Neural cell (in vitro differentiated cells): Measurements from ENCODE around the gene ZNHIT2. TPM values are rescaled to one million over a fixed set of nuclear protein-coding genes. Genes with fewer than 3 reads are reported as not detected.
A peak's percentile ranks its signal among the peaks of the same experiment; 100 is the strongest.

Experiments
- H2AFZ ChIP-seq: fragments of 200-600, 300-800 bp; sonication (generic), shearing (Covaris generic); 2 replicates; pipeline ENCODE4 v1.6.0; 2014; ENCODE audit warnings: low read depth, mild to moderate bottlenecking, antibody characterized with exemption, low read length, moderate library complexity
- H3F3A ChIP-seq: fragments of 200-600 bp; shearing (Covaris generic); 2 replicates; pipeline ENCODE4 v1.6.1; 2016; ENCODE audit warnings: mild to moderate bottlenecking, moderate library complexity, mixed read lengths, antibody characterized with exemption, low read length; ENCODE audit not compliant: insufficient read depth, poor library complexity, severe bottlenecking
- H3K27ac ChIP-seq: fragments of 200-600, 300-800 bp; sonication (generic), shearing (Covaris generic); 2 replicates; pipeline ENCODE4 v1.5.1; 2014; ENCODE audit warnings: mild to moderate bottlenecking, low read length, moderate library complexity
- H3K27me3 ChIP-seq: fragments of 300-800, 200-600 bp; sonication (generic), shearing (Covaris generic); 2 replicates; pipeline ENCODE4 v1.6.0; 2014; ENCODE audit warnings: mild to moderate bottlenecking, low read depth, low read length, moderate library complexity; ENCODE audit not compliant: insufficient read depth
- H3K36me3 ChIP-seq: fragments of 300-800, 200-600 bp; sonication (generic), shearing (Covaris generic); 2 replicates; pipeline ENCODE4 v1.5.1; 2014; ENCODE audit warnings: mild to moderate bottlenecking, antibody characterized with exemption, low read length, moderate library complexity; ENCODE audit not compliant: insufficient read depth
- H3K4me2 ChIP-seq: fragments of 300-800, 200-600 bp; sonication (generic), shearing (Covaris generic); 2 replicates; pipeline ENCODE4 v1.6.0; 2014; ENCODE audit warnings: mild to moderate bottlenecking, low read length
- H3K4me3 ChIP-seq: fragments of 300-800, 200-600 bp; sonication (generic), shearing (Covaris generic); 2 replicates; pipeline ENCODE4 v1.5.1; 2014; ENCODE audit warnings: mild to moderate bottlenecking, low read length, moderate library complexity
- H3K79me2 ChIP-seq: fragments of 200-600 bp; shearing (Covaris generic); replicated peaks from 2 replicates; pipeline ENCODE4 v1.6.0; 2014; ENCODE audit warnings: mild to moderate bottlenecking, low read length, moderate library complexity; ENCODE audit not compliant: insufficient read depth
- H3K9ac ChIP-seq: fragments of 300-800, 200-600 bp; sonication (generic), shearing (Covaris generic); 2 replicates; pipeline ENCODE4 v1.6.1; 2016; ENCODE audit warnings: mild to moderate bottlenecking, low read length, mixed read lengths
- H3K9me2 ChIP-seq: fragments of 200-600 bp; shearing (Covaris generic); 2 replicates; pipeline ENCODE4 v1.6.1; 2016; ENCODE audit warnings: mild to moderate bottlenecking, low read length, mixed read lengths; ENCODE audit not compliant: insufficient read depth
- H3K9me3 ChIP-seq: fragments of 200-600, 300-800 bp; sonication (generic), shearing (Covaris generic); 2 replicates; pipeline ENCODE4 v1.6.1; 2016; ENCODE audit warnings: mild to moderate bottlenecking, mixed run types, low read length, moderate library complexity, mixed read lengths
- H4K20me1 ChIP-seq: fragments of 200-600 bp; shearing (Covaris generic); 2 replicates; pipeline ENCODE4 v1.6.1; 2016; ENCODE audit warnings: mild to moderate bottlenecking, mixed run types; ENCODE audit not compliant: insufficient read depth
- CTCF ChIP-seq: fragments of 450-650 bp; IDR thresholded peaks from 2 replicates; pipeline ENCODE4 v1.5.1; 2014; ENCODE audit warnings: antibody characterized with exemption, mild to moderate bottlenecking, moderate library complexity; ENCODE audit not compliant: poor library complexity, severe bottlenecking
- EP300 ChIP-seq: fragments of 450-650 bp; conservative IDR thresholded peaks from 2 replicates; pipeline ENCODE4 v1.6.1; 2014; ENCODE audit warnings: antibody characterized with exemption, mild to moderate bottlenecking, moderate library complexity; ENCODE audit not compliant: poor library complexity, severe bottlenecking
- EZH2 ChIP-seq: fragments of 200-600, 300-800 bp; shearing (Covaris generic), sonication (generic); IDR thresholded peaks from 2 replicates; pipeline ENCODE4 v1.6.1; 2014; ENCODE audit warnings: antibody characterized with exemption, low read length, borderline replicate concordance, mild to moderate bottlenecking; ENCODE audit not compliant: insufficient read depth, poor library complexity, severe bottlenecking
- MXI1 ChIP-seq: fragments of 450-650 bp; conservative IDR thresholded peaks from 2 replicates; pipeline ENCODE4 v1.6.1; 2014; ENCODE audit warnings: antibody characterized with exemption, mild to moderate bottlenecking; ENCODE audit not compliant: poor library complexity, severe bottlenecking
- POLR2AphosphoS5 ChIP-seq: IDR thresholded peaks from 2 replicates; pipeline ENCODE4 v1.6.1; 2012
- RAD21 ChIP-seq: fragments of 450-650 bp; conservative IDR thresholded peaks from 2 replicates; pipeline ENCODE4 v1.6.1; 2014; ENCODE audit warnings: antibody characterized with exemption, mild to moderate bottlenecking, moderate library complexity
- REST ChIP-seq: IDR thresholded peaks from 2 replicates; pipeline ENCODE4 v1.6.1; 2012; ENCODE audit warnings: borderline replicate concordance
- SMC3 ChIP-seq: fragments of 450-650 bp; conservative IDR thresholded peaks from 2 replicates; pipeline ENCODE4 v1.6.1; 2014; ENCODE audit warnings: antibody characterized with exemption, mild to moderate bottlenecking, moderate library complexity; ENCODE audit not compliant: poor library complexity
- TAF1 ChIP-seq: IDR thresholded peaks from 2 replicates; pipeline ENCODE4 v1.6.1; 2012; ENCODE audit warnings: low read depth
- polyA plus RNA-seq: library from polyadenylated mRNA; depleted of rRNA; stranded (reverse); fragments of >200 nt; gene quantifications from 2 replicates; pipeline ENCODE4 v1.2.3, GENCODE V29; 2014

Gene ZNHIT2
- polyA plus RNA-seq, 1 donor from 2014 or later = 7.0 TPM

DNA sequence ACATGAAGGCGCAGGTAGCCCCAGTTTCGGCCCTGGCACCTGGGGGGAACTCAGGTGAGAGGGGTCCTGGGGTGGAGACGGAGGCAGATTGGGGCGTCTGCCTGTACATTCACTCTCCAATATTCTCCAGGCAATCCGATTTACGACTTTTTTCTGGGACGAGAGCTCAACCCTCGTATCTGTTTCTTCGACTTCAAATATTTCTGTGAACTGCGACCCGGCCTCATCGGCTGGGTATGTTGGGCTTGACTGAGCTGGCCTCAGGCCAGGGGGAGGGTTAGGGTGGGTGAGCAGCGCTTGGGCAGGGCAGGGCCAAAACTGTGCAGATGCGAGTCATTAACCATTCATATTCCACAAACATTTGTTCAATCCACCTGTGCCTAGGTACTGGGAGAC lies 4.1 kb downstream of the ZNHIT2 start:
- H3K9ac ChIP-seq = peak overlapping the region; percentile 98

More for the DNA sequence above, 4.1 kb downstream of the ZNHIT2 start:
- no peak overlapping the region for H2AFZ ChIP-seq
- H3K9me2 ChIP-seq = no peaks in the 10 kb centered on the region
- no peaks in the 10 kb centered on the region for H3K36me3 ChIP-seq
- peak overlapping the region; percentile 97 for H3K27ac ChIP-seq
- H4K20me1 ChIP-seq = no peaks in the 10 kb centered on the region
- H3K27me3 ChIP-seq = no peaks in the 10 kb centered on the region
- TF ChIP-seq EP300 = no peak
- no peak for TF ChIP-seq MXI1
- no peak for TF ChIP-seq POLR2AphosphoS5
- no peak for TF ChIP-seq RAD21
- no peak for TF ChIP-seq REST
- no peak for TF ChIP-seq SMC3
- no peak for TF ChIP-seq EZH2
- TF ChIP-seq CTCF = no peak
- TF ChIP-seq TAF1 = no peak
- H3F3A ChIP-seq = no peaks in the 10 kb centered on the region
- peak overlapping the region; percentile 99 for H3K4me2 ChIP-seq
- peak overlapping the region; percentile 86 for H3K4me3 ChIP-seq
- H3K9me3 ChIP-seq = no peaks in the 10 kb centered on the region
- H3K79me2 ChIP-seq = peaks cover 23% of the 10 kb centered on the region
